ENCODE results near the gene SNX25. TPM values are rescaled to one million over a fixed set of nuclear protein-coding genes. Genes with fewer than 3 reads are reported as not detected.

SNX25 gene
- total and polyA plus RNA-seq, 10 of the 15 experiments (the other 5 are each of a cell fraction or from before 2014, with no cell fraction given): 11.2 to 117 (median 62.8) TPM

DNA sequence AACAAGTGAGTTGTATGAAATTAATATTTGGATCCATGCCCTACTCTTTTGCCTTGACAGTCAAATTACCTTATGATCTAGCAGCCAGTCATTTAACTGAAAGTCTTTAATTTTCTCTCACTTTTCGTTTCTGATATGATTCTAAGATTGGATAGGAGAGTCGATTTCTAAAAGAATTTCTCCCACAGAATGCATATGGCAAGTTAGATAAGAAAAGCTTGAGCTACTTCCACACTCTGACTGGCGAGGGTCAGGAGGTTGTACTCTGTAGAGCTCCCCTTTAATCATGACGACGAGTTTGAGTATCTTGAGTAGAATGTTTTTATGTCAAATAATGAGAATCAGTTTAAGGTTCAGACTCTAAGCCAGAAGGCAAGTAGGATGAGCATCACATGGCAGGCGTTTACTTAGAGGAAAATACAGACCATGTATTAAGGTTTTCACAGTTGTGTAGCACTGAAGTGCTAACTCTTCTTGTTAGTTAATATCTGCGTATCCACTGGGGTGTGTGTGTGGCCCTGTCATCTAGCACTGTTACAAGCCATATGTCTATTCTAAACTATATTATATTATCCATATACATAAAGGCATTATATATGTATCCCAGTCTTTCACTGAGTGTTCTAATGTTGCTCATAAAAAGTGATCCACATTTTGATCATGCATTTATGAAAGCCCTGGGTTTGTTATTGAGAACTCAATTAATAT, 148.5 kb downstream of the SNX25 start:
- no TSS peak for BruUV-seq (replicated peaks)
- ChIA-PET CTCF (no interaction called here), RAD21 (ENCODE audit: unreplicated experiment) (no interaction called here), POLR2A (interaction anchor here (0.5 kb wide), 1 partner anchor 185 kb away, joined by 4 read pairs; no protein-coding TSS in a partner anchor), SMC1A (ENCODE audit: uncharacterized antibody, unreplicated experiment) (no interaction called here)
- H3K9me3 ChIP-seq (replicated peaks; ENCODE audit: control insufficient read depth, insufficient read depth, low read length): no peaks in the 10 kb centered on the region
- no peak overlapping the region for H3K27ac ChIP-seq (ENCODE audit: control insufficient read depth, insufficient read depth)
- intact Hi-C loops (cut with micrococcal nuclease; ENCODE audit: unreplicated experiment): no loop called here
- 92% methylated on average over 7 of the region's 7 CpGs for WGBS (ENCODE audit: insufficient coverage, insufficient replicate concordance, low lambda C conversion rate, missing lambda C conversion rate)
- H3K4me1 ChIP-seq (ENCODE audit: control insufficient read depth, insufficient read depth, low read length): 0 out of 2 replicates have a peak, but pooled peaks cover 4% of the 10 kb centered on the region
- in situ Hi-C loops (cut with MboI): no loop called here
- no peaks in the 10 kb centered on the region for H4K20me1 ChIP-seq (ENCODE audit: control insufficient read depth, insufficient read depth)
- TF ChIP-seq GATAD2B (conservative IDR thresholded peaks at IDR 0.05; ENCODE audit: low read depth): no peak
- no peak for TF ChIP-seq ZNF384 (IDR thresholded peaks at IDR 0.05; ENCODE audit: borderline replicate concordance, low read depth, low read length)
- TF ChIP-seq, protein P1, sequence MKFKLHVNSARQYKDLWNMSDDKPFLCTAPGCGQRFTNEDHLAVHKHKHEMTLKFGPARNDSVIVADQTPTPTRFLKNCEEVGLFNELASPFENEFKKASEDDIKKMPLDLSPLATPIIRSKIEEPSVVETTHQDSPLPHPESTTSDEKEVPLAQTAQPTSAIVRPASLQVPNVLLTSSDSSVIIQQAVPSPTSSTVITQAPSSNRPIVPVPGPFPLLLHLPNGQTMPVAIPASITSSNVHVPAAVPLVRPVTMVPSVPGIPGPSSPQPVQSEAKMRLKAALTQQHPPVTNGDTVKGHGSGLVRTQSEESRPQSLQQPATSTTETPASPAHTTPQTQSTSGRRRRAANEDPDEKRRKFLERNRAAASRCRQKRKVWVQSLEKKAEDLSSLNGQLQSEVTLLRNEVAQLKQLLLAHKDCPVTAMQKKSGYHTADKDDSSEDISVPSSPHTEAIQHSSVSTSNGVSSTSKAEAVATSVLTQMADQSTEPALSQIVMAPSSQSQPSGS (IDR thresholded peaks at IDR 0.05; ENCODE audit: low read length): no peak
- TF ChIP-seq BRCA1 (IDR thresholded peaks at IDR 0.05; ENCODE audit: low read depth, low read length): no peak
- no peak for TF ChIP-seq KDM1A (IDR thresholded peaks at IDR 0.05; ENCODE audit: borderline replicate concordance)
- TF ChIP-seq RAD21 (IDR thresholded peaks at IDR 0.05; ENCODE audit: insufficient read depth, low read depth, low read length): no peak
- no peak for TF ChIP-seq STAT1 (conservative IDR thresholded peaks at IDR 0.05)
- TF ChIP-seq POLR2AphosphoS2 (IDR thresholded peaks at IDR 0.05; ENCODE audit: low read depth, low read length): no peak
- TF ChIP-seq CREM (IDR thresholded peaks at IDR 0.05; ENCODE audit: low read depth): no peak
- no peak for TF ChIP-seq TBL1XR1 (IDR thresholded peaks at IDR 0.05; ENCODE audit: low read depth, low read length)
- TF ChIP-seq BMI1 (IDR thresholded peaks at IDR 0.05; ENCODE audit: borderline replicate concordance): no peak
- no peak for TF ChIP-seq IRF4 (IDR thresholded peaks at IDR 0.05; ENCODE audit: low read depth, low read length)
- TF ChIP-seq, protein P2, sequence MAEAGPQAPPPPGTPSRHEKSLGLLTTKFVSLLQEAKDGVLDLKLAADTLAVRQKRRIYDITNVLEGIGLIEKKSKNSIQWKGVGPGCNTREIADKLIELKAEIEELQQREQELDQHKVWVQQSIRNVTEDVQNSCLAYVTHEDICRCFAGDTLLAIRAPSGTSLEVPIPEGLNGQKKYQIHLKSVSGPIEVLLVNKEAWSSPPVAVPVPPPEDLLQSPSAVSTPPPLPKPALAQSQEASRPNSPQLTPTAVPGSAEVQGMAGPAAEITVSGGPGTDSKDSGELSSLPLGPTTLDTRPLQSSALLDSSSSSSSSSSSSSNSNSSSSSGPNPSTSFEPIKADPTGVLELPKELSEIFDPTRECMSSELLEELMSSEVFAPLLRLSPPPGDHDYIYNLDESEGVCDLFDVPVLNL (IDR thresholded peaks at IDR 0.05; ENCODE audit: low read depth, low read length): no peak
- no peak for TF ChIP-seq RBBP5 (conservative IDR thresholded peaks at IDR 0.05)
- TF ChIP-seq JUNB (IDR thresholded peaks at IDR 0.05): no peak
- TF ChIP-seq SREBF1 (IDR thresholded peaks at IDR 0.05; ENCODE audit: low read length): no peak
- no peak for TF ChIP-seq DPF2 (IDR thresholded peaks at IDR 0.05)
- no peak for TF ChIP-seq CBFB (IDR thresholded peaks at IDR 0.05; ENCODE audit: low read depth)
- TF ChIP-seq MYC (IDR thresholded peaks at IDR 0.05; ENCODE audit: insufficient read depth, insufficient read length, insufficient replicate concordance, low read length, severe bottlenecking): no peak
- ATAC-seq: no peak
- H3K4me3 ChIP-seq: no peak overlapping the region
- no peak for DNase-seq (ENCODE audit: low read depth, low spot score)
- peaks cover 1 to 37% of the 10 kb centered on the region in 2 experiments for H3K36me3 ChIP-seq (ENCODE audit: control insufficient read depth in 2 of 2, insufficient read depth in 2 of 2, low read length in 1 of 2)
- H3K79me2 ChIP-seq (ENCODE audit: control insufficient read depth, insufficient read depth, low read length): no peaks in the 10 kb centered on the region
- H3K4me2 ChIP-seq (ENCODE audit: control insufficient read depth, insufficient read depth): no peak overlapping the region
- H2AFZ ChIP-seq (ENCODE audit: control insufficient read depth, low read depth, low read length): no peak overlapping the region
- no peaks in the 10 kb centered on the region for H3K27me3 ChIP-seq (replicated peaks in 1 of 2; ENCODE audit: control insufficient read depth in 2 of 2, insufficient read depth in 2 of 2, low read length in 1 of 2)
- no peak for FAIRE-seq
- H3K9ac ChIP-seq (ENCODE audit: control insufficient read depth, insufficient read depth, low read length): no peak overlapping the region
